ENCODE measurements around the gene CLEC16A.

DNA sequence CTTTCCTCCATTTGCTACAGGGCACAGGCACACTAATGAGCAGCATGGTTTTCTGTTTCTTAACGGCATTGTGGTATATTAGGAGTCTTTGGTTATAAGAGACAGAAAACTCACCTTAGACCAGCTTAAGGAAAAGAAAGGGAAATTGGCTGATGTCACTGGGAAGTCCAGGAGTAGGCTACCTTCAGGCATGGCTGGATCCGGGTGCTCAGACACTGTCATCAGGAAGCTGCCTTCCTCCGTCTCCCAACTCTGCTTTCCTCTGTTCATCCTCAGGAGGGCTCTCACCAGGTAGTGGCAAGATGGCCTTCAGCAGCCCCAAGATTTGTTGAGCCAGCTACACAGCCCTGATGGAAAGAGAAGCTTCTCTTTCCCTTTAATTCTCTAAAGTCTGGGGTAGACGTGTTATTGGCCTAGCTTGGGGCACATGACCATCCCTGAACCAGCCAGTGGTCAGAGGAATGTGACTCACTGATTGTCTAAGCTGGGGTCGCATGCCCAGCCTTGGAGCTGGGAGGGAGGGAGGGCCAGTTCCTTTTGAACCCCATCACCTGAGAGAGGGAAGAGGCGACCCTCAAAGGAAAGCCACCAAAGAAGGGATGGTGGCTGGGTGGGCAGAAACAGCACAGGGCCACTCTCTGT, 117.4 kb downstream of the CLEC16A start:
- TF ChIP-seq, protein P1, sequence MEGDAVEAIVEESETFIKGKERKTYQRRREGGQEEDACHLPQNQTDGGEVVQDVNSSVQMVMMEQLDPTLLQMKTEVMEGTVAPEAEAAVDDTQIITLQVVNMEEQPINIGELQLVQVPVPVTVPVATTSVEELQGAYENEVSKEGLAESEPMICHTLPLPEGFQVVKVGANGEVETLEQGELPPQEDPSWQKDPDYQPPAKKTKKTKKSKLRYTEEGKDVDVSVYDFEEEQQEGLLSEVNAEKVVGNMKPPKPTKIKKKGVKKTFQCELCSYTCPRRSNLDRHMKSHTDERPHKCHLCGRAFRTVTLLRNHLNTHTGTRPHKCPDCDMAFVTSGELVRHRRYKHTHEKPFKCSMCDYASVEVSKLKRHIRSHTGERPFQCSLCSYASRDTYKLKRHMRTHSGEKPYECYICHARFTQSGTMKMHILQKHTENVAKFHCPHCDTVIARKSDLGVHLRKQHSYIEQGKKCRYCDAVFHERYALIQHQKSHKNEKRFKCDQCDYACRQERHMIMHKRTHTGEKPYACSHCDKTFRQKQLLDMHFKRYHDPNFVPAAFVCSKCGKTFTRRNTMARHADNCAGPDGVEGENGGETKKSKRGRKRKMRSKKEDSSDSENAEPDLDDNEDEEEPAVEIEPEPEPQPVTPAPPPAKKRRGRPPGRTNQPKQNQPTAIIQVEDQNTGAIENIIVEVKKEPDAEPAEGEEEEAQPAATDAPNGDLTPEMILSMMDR (IDR thresholded peaks at IDR 0.05): no peak
- TF ChIP-seq EZH2 (IDR thresholded peaks at IDR 0.05) (no peak), EZH2phosphoT487 (IDR thresholded peaks at IDR 0.05) (no peak)
